DMS 273 (cell line): ENCODE results near the gene WRAP73.
A peak's percentile ranks its signal among the peaks of the same experiment; 100 is the strongest.

Source experiments
- DNase-seq: peaks from one replicate; lab custom pipeline; 2025; ENCODE audit not compliant: unreplicated experiment; lab: John Stamatoyannopoulos, UW

The WRAP73 gene, protein sequence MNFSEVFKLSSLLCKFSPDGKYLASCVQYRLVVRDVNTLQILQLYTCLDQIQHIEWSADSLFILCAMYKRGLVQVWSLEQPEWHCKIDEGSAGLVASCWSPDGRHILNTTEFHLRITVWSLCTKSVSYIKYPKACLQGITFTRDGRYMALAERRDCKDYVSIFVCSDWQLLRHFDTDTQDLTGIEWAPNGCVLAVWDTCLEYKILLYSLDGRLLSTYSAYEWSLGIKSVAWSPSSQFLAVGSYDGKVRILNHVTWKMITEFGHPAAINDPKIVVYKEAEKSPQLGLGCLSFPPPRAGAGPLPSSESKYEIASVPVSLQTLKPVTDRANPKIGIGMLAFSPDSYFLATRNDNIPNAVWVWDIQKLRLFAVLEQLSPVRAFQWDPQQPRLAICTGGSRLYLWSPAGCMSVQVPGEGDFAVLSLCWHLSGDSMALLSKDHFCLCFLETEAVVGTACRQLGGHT

DNA sequence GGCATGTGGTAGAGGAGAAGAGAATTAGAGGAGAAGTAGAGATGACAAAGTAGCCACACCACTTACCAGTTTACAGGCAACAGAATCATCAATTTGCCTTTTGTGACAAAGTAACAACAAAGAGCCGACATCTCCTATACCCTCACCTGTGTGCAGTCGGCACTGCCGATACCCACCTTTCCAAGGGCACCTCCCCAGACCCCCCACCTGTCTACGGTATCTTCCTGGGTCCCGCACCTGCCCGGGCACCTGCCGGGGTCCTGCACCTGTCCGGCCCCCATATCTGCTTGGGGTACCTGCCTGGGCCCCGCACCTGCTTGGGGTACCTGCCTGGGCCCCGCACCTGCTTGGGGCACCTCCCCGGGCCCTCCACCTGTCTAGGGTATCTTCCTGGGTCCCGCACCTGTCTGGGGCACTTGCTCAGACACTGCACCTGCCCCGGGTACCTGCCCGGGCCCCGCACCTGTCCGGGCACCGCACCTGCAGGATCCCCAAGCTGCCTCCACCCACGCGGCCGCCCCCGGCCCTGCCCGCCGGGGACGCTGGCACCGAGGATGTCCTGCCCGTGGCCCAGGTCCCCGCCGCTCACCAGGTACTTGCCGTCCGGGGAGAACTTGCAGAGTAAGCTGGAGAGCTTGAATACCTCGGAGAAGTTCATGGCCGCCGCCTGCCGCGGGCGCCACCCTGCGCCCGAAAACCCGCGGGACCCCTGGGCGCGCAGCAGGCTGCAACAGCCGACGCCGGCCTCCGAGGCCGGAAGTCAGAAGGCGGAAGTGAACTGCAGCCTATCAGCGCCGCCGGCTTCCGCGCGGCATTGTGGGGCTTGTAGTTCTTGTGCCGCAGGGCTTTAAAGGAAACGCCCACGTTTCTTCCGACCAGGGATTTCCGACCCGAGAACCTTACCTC lies at the start of gene WRAP73:
TSS of gene WRAP73 (minus strand) at position 762 of the 906 bp plus-strand sequence. CDS start at position 658, 104 bp downstream.
- DNase-seq, result peak; percentile 97

DNA sequence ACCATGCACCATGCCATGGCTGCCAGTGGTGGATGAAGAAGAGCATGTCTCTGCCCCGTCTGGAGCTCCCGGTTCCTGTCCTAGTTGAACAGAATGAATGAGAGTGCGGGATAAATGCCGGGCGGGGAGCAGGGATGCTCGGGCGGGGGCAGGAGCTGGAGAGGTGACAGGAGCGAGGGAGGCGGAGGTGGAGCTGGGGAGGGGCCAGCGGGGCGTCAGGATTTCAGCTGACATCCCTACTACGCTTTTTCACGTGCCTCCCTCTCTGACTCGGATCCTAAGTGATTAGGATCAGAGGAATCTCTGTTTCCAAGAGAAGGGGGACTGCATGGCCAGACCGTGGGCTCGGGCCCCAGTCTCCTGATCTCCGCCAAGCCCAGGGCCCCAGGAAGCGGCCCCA lies 49.7 kb upstream of the WRAP73 start:
- DNase-seq, result no peak

DNA sequence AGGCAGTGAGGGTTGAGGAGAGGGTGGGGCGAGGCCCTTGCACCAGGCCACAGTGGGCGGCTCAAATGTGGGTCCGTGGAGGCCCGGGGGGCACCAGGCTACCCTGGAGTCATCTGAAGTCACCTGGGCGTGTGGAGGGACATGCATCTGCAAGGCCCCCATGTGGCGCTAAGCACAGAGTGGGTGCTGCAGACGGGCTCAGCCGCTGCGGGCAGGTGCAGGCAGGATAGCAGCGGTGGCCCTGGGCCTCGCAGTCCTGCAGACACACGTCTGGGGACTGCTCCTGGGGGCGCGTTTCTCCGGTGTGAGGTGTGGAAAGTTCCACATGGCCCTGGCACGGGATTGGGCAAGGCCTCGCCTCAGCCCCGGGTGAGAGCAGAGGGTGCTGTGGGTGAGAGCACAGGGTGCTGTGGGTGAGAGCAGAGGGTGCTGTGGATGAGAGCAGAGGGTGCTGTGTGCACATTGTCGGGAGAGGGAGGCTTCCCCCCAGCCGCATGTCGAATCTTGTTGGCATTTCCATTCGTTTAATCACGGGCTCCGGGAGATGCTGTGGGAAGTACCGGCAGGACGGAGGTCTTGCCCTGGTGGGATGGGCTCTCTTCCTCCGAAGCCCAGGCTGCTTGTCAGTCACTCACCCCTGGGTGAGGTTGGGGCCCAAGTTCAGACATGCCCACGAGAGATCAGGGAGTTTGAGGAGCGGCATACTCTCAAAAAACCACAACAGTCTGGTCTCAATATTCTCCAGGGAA lies 48.9 kb upstream of the WRAP73 start:
- DNase-seq, result no peak

DNA sequence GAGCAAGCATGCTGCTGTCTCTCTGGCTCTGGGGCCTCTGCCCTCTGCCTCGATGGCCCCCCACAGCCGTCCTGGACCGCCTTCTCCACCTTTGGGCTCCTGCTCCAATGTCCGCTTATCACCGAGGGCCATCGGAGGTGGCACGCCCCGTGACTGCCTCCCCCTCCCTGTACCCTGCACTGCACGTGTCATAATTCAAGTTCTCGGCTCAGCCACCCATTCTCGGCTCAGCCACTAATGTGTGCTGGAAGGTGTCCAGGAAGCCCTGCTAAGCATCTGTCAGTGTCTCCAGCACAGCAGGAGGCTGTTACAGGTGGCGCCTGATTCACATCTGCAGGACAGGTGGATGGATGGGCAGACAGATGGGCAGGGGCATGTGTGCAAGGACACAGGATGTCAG lies 47.9 kb upstream of the WRAP73 start:
- peak; percentile 95 for DNase-seq

DNA sequence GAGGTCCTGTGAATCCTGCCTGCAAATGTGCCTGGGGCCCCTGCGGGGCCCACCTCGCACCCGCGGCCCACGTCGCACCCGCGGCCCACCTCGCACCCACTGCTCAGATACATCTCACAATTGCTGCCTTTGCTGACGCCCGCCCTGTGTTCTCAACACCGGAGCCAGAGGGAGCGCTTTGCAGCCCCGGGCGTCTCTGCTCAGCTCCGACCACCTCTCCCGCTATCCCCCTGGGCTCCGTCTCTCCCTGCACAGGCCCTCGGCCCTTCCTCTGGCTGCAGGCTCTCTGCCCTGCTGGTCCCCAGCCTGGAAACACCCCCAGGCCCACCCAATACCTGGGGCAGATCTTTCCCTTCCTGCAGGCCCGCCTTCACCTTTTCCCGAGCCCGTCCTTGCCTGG lies 47.2 kb upstream of the WRAP73 start:
- DNase-seq, result peak; percentile 63

DNA sequence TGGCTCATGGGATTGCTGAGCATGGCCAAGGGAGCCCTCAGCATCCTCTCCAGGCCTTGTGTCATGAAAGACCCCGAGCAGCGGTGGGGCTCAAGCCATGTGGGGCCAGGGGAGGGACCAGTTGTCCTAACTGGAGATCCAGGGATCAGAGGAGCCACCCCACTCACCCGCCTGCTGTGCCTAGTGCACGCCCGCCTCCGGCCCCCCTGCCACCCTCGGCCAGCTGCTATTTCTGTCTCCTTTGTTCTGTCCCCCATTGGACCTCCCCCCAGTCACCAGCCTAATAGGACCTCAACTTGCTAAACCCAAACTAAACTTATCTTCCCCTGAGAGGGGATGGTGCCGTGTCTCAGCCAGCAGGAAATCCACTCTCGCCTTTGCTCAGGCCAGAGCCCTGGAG lies 46.8 kb upstream of the WRAP73 start:
- DNase-seq, result peak; percentile 73

DNA sequence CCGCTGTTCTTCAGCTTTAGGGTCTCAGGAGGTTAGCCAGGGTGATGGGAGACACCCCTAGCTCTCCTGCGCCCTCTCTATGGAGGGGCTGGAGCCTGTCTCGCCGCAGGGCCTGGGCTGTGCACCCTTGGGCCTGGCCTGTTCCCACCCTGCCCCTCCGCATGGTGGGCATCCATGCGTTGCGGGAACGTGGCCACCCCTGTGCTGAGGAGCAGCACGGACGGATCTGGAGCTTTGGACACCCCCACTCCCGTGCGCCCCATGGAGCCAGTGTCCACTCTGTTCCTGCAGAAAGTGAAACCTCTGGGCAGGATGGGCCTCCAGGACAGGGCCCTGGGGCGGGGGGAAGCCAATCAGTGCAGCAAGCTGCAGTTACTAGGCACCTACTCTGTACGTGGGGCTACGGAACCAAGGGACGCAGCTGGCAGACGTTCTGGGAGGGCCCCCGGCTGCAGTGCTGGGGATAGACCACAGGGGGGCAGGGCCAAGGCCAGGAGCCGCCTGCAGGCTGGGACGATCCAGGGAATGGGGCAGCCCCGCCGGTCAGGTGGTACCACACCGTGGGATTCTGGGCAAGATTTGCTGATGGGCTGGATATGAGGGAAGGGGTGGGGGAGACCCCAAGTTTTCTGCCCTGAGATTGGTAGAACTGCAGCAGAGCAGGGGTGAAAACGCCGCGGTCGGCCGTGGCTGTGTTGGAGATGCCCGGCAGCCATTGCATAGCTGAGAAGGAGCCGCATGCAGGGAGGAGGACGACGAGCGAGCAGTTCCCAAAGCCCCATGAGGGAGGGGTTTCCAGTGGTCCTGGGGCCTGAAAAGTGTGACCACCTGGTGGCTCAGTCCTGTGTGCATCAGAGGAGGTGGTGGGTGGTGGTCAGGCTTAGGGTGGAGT lies 45.7 kb upstream of the WRAP73 start:
- peak; percentile 94 for DNase-seq

DNA sequence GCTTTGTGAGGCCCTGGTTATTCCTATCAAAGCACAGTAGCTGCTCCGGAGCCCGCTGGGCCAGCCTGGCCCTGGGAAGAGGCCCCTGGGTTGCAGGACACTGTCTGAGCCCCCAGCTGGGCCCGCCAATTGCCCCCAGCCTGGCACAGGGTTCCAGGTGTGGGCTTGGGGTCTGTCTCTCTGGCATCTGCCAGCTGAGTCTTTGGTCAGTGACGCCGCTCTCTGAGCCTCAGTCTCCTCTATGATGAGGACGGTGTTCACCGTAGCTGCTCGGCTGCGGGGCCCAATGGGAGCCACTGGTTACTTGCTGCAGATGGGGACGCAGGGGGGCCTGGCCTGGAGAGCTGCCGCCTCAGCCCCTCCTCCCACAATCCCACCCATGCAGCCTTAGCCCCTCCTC lies 43.4 kb upstream of the WRAP73 start:
- DNase-seq, result no peak

DNA sequence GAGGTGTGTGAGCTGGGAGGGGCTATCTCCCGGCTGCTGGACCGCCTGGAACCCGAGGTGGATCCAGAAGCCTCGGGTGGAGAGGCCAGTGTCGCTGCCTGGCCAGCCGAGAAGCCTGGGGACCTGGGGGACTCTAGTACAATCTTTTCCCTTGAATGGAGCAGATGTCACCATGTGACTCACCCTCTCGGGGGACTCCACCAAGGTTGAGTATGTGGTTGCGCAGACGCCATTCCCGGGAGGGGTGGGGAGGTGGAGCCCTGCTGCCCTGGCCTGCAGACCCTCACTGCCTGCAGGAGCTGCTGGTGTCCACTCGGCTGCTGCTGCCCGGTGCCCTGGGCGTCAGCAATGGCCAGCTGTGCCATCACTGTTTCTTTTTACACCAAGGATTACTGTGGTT lies 42.7 kb upstream of the WRAP73 start:
- DNase-seq, result peak; percentile 76

DNA sequence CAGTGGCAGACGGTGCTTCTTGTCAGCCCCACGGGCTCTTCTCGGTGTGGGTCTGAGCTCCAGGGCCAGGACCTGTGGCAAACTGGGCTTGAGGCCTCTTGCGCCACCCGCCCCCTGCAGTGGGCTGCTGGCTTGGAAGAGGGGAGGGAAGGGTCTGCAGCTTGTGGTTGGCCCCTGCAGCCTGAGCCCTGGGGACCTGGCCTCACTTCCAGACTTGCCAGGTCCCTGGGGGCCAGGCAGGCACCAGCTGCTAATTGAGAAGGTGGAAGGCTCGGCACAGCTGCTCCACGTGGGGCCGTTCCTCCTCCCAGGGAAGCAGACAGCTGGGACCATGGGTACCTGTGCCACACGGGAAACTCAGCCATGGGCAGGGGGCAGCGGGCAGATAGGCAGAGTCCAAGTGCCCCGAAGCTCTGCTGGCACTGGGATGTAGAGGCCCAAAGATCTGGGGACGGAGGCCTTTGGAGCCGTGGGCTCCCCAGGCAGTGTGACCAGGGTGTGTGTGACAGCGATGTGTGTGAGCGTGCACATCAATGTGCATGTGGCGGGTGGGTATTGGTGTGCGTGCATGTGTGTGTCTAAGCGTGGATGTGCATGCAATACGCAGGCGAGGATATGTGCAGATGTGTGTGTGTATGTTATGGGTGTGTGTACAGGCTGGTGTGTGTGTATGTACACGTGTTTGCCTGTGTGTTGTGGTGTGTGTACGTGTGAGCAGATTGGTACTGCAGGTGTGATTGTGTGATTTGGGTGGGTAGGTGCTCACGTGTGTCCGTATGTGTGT lies 41.7 kb upstream of the WRAP73 start:
- peak; percentile 87 for DNase-seq

DNA sequence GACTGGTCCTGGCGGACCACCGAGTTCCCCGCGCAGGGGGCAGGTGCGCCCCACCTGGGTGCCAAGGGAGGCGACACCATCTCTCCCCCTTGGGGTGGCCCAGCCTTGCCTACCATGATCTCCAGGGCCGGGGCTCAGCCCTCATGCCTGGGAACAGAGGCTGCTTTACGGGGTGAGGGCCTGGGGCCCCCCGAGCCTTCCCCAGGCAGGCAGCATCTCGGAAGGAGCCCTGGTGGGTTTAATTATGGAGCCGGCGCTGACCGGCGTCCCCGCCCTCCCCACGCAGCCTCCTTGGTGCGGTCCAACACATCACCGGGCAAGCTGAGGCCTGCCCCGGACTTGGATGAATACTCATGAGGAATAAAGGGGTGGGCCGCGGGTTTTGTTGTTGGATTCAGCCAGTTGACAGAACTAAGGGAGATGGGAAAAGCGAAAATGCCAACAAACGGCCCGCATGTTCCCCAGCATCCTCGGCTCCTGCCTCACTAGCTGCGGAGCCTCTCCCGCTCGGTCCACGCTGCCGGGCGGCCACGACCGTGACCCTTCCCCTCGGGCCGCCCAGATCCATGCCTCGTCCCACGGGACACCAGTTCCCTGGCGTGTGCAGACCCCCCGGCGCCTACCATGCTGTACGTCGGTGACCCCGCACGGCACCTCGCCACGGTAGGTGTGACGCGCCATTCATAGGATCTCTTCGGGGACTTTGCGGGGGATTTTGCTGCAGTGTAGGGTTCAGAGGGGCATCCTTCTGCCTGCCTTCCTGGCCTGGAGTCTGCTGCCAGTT lies 40.6 kb upstream of the WRAP73 start:
- DNase-seq, result peak; percentile 89

DNA sequence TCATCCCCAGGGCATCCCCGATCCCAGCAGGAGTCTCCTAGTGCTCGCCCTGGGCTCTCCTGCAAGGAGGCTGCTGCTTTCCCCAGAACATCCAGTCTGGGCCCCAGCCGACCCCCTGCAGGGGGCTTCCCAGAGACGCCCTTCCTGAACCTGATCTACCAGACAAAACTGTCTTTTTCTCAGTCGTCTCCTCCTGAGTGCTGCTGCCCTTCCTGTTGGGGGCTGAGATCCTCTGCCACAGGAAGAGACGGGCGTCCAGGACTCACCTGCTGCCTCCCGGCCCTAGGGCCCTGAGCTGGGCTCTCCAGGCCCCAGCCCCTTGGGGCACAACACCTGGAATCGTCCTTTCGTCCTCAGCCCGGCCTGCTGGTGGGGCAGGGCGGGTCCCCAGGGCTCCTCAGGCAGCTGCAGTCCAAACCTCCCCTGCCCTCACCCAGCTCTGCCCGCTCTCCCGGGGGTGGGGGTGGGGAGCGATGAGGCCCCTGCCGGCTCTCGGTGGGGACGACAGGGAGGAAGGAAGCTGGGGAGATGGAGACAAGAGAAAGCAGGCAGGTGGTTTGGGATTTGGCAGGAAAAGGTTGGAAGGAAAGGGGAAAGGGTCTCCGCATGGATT lies 39.3 kb upstream of the WRAP73 start:
- no peak for DNase-seq

DNA sequence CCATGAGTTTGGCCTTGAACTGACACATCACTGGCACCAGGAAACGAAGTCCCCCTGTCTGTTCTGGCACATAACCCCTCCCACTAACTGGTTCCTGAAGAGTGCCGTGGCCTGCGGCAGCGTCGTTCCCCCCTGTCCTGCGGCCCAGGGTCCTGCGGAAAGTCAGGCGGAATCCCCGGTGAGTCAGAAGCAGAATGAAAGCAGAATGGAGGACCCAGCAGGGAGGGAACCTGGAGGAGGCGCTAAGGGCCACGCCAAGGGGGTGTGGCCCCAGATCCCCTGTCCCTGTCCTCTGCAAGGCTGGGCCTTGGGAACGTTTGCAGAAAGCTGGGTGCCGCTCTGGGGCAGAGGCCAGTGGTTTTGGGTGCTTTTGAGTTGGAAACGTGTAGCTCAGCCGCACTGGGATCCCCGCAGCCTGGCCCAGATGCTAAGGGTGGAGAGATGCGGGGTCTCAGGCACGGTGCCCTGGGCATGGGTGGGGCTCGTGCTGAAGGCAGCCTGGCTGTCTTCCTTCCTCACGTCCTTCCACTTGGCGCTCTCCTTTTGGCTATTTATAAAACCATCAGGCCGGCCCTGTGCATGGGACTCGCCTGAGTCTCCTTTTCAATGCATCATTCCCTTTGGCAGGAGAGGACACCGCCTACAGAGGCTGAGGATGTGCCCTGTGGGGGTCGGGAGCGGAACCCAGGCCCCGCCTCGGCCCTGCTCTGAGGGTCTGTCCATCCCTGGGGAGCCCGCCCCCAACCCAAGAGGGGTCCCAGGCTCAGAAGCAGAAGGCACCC lies 38.6 kb upstream of the WRAP73 start:
- peak; percentile 52 for DNase-seq

DNA sequence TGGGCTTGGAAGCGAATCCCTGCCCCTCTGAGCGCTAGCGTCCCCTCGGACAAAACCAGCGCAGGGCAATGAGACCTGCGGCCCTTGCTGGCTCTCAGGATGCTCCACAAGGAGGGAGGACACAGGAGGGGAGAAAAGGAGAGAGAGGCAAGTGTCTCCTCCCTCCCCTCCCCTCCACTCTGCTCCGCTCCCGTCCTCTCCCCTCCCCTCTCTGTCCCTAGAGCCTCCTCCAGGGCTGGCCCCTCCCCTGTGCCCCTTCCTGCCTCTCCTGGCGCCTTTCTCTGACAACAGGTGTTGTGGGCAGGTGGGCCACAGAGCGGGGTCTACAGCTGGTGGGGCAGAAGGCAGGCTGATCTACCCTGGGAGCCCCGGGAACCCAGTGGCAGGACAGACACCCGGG lies 37.6 kb upstream of the WRAP73 start:
- peak; percentile 57 for DNase-seq

DNA sequence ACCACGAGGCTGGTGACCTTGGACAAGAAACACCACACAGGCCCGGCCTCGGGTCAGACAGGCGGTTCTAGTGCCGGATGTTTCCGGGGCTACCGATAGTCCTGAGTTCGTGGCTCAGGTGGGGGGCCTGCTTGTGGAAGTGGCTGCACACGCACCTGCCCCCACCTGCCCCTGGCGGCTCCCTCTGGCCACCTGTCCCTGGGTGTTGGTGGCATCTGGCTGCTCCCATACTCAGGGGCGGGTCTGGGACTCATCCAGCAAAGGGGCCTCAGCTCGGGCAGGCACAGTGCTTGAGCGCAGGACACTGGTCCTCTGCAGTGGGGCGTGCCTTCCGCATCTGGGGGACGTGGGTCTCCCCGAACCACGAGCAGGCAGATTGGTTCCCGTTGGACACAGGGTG lies 36.0 kb upstream of the WRAP73 start:
- DNase-seq, result no peak

DNA sequence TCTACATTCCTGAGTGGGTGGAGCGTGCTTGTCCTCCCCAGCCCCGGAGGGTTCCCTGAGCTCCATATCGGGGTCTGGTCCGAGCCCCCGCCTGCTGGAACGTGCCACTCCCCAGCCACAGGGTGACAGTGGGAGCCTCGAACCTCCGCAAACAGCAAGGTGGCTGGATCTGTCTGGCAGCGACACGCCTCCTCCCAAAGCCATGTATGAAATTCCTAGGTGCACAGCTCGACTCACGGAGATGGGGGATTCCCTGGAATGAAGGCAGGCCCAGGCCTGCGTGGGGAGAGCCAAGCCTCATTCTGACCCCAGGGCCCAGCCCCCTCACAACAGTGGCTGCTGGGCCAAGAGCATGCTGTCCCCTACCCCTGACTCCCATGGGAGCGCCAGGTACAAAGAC lies 35.3 kb upstream of the WRAP73 start:
- DNase-seq, result no peak

DNA sequence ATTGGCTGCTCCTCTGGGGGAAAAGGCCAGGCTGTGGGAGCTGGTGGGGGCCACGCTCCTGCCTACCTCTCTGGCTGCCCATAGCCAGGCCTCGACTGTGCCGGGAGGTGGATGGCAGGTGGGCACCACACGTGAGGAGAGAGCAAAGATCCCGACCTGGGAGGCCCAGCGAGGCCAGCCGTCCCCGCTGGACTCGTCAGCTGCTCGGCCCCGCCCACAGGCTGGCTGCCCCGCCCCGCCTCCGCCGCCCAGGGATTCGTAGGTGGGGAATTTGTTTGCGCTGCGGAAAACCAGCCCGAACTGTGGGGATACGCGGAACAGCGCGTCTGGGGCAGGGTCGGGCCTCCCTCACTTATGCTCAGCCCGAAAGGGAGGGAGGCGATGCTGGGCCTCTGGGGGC lies 34.1 kb upstream of the WRAP73 start:
- DNase-seq, result no peak
